Activated CD8-positive, alpha-beta memory T cell treated with anti-CD3 and anti-CD28 coated beads for 48 hours (primary cell): ENCODE data around the gene RASD2.

Experiments
- DNase-seq, 3 experiments: peaks; one replicate each; pipeline ENCODE4 v3.0.0-alpha.2; 2020; ENCODE audit warnings: low read depth in 2 of 3, low spot score in 2 of 3

Gene RASD2

DNA sequence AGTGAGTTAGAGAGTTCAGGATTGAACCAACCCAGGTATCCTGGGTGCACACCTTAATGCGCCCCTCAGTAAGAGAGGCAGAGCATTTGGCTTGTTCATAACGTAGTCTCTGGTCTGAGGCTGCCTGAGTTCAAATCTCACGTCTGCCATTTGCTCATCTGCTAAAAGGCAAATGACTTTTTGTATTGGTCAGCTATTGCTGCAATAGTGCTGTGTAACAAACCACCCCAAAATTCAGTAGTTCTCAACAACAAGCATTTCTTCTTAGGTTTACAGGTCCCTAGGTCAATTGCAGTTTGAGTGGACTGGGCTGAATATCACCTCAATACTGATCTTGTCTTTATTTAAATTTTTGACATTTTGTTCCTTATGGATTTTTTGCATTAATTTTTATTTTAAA is 18.1 kb downstream of the RASD2 start:
- no peak for DNase-seq

DNA sequence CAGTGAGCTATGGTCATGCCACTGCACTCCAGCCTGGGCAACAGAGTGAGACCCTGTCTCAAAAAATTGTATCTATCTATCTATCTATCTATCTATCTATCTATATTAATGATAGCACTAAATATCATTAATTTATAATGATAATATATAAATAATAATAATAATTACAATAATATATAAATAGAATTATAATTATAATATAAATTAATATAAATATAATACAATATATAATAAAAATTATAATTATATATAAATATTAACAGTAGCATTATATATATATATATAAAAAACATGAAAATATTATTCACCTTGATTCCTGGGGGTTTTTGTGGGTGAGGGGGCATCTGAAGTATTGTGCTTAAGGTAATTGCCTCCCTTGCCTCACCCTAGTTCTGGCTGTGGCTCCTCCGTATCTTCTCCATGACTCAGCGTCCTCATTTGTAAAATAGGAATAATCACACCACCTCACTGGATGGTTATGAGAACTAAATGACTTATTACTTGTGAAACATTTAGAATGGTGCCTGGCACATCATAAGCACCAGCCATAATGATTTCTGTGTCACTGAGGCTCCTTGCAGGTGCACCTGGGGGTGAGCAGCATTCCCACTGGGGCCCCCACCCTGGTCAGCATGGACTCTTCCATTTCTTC is 18.8 kb downstream of the RASD2 start:
- DNase-seq: no peak

DNA sequence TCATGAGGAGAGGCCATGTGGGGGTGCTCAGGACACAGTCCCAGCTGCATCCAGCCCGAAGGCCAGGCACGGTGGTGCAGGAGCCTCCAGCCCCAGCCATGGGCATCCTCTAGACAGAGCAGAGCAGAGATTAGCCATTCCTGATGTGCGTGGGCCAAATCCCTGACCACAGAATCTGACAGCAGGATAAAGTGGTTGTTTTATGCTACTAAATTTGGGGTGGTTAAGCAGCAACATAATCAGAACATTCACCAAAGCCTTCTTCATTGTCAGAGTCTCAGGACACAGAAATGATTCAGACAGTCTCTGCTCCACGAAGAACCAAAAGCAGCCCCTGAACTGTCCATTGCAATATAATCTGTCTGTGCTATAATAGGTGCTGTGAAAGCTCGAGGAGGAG is 19.7 kb downstream of the RASD2 start:
- no peak for DNase-seq

DNA sequence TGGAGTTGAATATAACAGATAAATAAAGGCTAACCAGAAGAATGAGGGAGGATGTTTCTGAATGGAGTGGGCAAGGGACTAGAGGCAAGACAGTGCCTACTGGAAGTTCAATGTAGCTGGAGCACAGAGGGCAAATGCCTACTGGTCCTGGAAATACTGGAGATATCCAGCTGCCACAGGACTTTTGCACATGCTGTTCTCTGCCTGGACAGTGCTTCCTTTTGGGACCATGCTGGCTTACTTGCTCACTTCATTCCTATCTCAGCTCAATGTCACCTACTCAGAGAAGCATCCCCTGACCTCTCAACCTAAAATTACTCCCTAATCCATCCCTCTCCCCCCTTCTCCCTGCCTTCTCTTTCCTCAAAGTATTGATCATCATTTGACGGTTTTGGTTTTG is 20.2 kb downstream of the RASD2 start:
- no peak for DNase-seq

DNA sequence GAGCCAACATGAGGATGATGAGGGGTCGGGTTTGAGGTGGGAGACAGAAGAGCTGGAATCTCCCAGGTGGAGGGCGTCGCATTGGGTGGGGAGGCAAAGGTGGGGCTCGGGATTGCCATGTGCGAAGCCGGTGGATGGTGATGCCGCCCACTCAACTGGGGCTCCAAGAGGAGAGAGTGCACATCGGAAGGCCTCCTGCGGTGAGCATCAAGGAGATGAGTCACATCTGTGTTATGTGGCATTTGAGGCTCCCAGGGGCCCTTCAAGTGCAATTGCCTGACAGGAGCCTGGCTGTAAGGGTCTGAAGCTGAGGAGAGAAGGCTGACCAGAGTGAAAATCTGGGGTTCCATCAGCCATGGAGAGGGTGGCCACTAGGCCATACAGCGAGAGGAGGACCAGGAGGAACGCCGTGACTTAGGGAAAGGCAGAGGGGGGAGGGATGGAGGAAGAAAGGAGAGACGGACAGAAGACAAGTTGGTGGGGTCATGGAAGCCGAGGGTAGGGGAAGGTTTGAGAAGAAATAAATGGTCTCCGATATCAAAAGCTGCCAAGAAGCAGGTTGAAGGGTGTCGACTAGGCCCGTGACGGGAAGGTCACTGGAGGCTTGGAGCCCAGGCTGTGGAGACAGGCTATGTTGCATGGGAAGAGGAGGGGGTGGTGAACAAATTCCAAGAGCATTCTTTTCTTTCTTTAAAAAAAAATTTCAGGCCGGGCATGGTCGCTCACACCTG is 21.3 kb downstream of the RASD2 start:
- no peak for DNase-seq

DNA sequence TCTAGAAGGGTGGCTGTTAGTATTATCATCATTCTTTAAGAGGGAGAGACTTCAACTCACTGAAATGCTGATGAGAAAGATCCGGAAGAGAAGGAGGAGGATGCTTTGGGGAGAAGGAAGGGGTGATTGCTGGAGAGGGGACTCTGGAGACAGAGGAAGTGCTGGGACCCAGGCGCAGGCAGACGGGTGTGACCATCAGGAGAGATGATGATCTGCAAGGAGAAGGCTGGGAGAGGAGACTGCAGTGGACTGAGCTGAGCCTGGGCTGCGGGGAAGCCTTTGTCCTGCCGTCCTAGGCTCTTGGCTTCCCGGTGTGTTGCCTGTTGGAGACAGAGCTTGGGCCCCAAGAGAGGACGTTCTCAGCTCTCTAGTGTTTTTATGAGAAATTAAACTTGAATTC is 22.6 kb downstream of the RASD2 start:
- DNase-seq: no peak

DNA sequence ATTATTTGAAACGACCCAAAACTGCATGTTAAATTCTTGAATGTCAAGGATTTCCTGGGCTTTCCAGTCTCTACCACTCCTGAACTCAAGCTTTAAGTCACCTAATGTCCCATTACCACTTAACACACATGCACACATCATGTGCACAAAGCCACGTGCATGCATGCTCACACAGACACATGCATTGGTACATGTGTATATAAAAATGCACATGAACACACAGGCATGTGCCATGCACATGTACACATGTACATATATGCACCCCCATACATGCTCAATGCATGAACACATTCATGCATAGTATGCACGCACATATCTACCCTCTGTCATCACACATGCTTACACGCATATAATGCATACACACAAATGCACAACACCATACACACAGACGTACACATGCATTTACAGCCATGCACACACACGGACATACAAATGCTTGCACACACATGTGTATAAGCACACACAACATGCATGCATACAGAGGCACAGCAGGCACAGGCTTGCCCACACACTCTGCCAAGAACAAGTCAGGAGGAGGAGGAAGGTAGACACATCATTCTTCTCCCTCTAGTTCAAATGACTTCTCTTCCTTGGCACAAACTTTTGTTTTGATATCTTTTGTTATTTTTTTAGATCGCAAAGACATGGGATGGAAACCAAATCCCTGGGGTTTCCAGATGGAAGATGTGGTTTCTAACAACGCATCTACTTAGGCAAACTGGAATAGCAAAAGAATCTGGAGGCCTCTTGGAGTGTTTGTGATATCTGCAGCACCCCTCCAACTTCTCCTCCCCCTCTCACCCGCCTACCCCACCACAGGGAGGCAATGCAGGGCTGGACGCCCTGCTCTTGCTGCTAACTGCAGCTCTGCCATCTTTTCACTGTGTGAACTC is 24.6 kb downstream of the RASD2 start:
- no peak for DNase-seq

DNA sequence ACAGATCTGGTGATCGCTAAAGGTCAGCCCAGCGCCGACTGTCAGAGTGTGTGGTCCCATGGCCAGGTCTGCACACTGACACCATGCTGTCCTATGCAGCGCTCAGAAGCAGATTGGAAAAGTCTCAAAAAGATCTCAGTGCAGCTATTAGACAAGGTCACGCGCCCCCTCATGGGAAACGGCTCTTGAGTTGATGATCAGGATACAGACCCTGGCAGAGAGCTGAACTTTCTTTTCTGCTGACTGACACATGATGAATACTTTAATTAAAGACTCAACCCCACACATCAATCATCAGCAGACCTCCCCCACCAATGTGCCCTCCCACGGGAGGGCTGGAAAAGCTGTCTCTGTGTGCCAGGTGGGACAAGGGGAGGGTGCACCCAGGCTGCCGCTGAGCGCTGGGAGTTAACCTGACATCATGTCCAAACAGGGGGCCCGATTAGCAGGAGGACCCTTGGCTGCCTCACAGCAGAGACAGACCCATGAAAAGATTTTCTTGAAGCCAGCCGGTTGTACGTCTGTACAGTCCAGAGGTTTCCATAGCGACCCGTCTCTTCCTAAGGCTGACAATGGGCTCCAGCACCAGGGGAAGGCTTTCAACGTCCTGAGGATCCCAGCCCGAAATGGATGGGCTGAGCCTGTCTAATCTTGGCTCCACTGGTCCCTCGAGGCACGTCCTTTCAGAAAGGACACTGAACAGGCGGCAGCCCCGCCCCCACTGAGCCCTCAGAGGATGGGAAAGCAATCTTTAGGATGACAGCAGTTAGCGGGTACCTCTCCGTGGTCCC is 26.9 kb downstream of the RASD2 start:
- DNase-seq: no peak

DNA sequence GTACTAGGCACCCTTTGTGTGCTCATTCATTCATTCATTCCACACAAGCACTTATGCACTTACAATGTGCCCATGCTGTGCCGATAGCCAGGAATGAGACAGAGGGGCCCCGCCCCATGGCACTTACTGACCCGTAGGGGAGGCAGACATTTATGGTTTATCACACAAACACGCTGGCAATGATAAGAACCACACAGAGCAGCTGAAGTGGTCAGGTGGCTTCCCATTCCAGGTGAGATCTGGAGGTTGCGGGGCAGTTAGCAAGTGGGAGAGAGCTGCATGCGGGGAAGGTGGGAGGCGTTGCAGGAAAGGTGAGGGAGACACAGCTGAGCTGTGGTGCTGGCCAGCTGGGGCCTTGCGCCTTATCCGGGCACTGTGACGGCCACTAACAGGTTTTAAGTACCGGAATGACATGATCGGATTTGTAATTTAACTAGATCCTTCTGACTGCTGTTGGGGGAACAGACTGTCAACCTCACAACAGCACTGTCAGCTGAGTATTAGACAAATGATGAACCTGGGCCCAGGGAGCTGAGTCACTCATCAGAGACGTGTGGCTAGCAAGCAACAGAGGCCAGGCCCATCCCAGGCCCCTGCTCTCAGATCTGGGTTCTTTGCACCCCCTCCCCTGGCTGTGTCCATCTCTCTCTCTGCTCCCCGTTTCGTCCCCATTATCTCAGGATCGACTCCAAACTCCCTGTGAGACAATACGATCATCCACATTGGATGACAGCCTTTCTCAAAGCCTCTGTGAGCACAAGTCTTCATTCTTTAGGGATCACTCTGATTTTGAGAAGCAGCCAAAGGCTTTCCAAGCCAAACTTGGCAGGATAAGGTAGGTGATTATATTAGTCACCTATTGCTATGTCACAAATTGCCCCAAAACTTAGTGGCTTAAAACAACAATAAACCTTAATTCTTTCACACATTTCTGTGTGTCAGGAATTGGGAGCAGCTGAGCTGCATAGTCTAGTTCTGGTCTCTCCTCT is 28.4 kb downstream of the RASD2 start:
- DNase-seq: no peak

DNA sequence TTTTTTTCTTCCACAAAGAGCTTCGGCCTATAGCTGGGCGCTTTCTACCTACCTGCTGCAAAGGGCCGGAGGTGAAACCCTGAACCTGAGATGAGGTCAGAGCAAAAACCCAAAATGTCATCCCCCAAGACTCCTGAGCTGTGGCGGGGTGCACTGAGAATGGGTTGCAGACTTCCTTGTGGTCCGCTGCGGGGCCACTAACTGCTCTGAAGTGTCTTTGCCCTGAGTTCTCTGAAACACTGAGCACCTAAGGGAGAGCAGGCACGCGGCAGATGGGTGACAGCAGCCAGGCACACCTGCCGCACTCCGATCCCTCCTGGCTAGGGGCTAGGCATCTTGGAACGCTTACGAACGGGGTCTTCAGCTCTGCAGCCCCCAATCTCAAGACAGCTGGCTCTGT is 29.3 kb downstream of the RASD2 start:
- DNase-seq: no peak

DNA sequence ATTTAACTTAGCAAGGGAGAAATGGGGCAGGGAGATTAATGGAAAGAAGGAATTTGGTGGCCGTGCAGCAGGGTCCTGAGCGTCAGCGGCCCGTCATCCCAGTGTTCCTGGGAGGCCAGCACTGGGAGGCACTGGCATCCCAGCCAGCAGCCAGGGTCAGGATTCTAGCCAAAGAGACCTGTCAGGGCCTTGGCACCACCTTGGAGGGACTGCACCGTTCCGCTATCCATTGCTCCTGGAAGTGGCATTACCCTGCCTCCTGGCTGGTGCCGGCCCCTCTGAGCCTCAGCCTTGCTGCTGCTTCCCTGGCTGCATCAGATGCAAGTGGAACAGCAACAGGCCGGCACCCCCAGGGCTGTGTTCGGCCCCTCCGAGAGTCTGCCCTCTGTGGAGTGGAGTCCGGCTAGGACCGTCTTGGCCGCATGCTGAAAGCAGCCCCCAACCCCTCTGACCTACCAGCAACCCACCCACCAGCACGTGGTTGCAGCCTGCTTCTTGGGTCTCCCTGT is 30.1 kb downstream of the RASD2 start:
- no peak for DNase-seq

DNA sequence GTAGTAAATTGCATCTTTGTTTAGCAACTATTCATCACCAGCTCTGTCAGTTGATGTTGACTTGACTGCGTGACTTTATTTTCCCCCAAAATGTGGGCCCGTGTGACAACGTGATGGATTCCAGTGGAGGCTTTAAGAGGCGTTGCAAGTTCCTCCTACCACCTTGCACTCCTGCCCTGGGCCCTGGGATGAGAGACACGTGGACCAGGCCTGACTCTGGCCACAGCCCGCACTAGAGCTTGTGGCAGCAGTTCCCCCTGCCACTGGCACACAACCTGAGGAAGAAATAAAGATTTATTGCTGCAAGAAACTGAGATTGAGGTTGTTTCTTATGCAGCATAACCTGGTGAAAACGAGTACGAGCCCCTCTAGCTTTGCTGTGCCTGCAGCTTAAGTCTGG is 31.9 kb downstream of the RASD2 start:
- DNase-seq: no peak

DNA sequence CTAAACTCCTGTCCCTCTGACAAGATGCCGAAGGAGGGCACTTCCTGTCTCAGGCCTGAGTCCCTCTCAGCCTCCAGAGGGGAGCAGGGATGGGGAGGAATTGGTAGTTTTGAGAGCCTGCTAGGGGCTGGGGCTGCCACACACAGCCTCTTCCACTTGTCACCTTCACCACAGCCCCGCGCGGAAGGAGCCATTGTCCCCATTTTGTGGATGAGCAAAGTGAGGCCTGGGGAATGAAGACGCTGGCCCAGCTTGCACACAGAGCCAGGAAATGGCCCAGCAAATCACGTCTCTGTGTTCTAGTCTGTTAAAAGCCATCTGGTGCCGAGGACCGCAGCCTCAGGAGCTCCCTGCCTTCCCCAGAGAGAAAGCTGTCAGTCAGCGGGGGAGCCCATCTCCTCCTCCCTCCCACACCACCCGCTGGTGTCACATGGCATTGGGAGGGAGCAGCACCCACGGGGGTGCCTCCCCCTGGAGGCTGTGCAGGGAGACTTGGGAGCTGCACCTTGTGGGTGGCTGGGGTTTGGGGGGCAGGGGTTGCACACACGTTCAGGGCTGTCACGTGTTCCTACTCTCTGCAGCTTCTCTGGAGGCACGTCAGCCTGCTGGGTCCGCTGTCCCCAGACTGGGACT is 34.6 kb downstream of the RASD2 start:
- DNase-seq: no peak

DNA sequence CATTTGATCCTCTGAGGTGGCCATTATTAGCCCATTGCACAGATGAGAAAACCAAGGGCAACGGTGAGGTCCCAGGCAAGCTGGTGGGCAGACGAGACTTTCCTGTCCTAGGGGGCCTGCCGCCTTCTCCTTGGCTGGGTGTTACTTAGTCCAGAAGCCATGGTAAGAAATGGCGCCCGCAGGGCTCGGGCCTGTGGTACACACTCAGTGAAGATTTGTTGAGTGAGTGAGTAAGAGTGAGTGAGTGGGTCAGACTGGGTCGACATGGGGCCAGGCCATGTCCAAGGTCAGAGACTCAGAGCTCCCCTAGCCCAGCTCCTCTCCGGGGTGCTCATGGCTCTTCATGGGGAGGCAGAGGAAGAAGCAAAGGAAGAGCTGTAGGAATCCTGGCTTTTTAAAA is 36.0 kb downstream of the RASD2 start:
- DNase-seq: no peak

DNA sequence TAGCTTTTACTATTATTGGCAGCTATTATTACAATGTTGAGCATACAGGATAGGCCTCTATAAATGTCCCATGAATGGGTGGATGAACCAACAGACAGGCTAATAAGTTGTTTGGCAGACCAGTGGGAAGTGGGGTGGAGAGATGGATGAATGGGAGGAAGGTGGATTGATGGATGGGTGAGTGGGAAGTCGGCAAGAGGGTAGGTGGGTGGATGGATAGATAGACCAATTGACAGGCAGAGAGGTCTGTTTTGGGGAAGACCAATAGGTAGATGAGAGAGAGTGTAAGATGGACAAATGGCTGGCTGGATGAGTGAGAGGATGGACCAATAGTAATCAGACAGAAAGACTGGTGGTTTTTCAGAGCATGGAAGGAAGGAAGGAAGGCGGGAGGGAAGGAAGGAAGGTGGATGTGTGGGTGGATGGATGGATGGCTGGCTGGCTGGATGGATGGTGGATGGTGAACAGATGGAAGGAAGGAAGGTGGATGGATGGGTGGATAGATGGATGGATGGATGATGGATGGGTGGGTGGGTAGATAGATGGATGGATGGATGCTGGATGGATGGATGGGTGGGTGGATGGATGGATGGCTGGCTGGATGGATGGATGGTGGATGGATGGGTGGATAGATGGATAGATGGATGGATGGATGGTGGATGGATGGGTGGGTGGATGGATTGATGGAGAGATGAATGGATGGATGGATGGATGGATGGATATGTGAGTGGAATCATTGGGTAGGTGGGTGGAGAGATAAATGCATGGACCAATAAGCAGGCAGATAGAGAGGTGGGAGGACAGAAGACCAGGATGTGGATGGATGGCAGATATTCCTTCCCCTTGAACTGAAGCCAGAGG is 37.4 kb downstream of the RASD2 start:
- DNase-seq: no peak

DNA sequence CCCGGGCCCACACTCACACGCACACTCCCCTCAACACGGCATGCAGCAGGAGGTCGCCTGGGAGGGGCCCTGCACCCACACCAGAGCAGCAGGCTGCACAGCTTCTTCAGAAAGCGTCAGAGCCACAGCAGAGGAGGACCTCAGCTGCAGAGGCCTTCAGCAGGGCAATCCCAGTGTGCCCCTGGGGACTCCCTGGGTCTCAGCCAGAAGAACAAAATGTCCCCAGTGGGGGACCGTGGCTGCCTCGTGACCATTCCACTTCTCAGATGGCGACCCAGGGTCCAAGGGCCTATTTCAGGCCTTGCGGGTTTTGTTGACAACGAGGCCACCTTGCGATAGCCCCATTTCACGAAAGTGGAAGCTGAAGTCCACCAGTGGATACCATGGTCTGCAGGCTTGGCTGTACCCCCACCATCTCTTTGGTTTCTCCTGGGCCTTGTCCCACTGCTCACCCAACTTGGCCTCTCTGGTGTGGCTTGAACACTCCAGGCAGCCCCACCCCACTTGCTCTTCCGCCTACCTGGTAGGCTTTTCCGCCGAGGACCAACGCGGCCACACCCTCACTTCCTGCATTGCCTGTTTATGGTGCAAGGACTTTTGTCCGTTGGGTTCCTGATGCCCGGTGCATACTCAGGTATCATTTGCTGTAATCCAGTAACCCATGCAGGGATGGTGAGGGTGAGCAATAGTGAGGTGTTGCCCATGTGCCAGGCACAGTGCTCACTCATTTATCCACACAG is 38.4 kb downstream of the RASD2 start:
- DNase-seq: no peak

DNA sequence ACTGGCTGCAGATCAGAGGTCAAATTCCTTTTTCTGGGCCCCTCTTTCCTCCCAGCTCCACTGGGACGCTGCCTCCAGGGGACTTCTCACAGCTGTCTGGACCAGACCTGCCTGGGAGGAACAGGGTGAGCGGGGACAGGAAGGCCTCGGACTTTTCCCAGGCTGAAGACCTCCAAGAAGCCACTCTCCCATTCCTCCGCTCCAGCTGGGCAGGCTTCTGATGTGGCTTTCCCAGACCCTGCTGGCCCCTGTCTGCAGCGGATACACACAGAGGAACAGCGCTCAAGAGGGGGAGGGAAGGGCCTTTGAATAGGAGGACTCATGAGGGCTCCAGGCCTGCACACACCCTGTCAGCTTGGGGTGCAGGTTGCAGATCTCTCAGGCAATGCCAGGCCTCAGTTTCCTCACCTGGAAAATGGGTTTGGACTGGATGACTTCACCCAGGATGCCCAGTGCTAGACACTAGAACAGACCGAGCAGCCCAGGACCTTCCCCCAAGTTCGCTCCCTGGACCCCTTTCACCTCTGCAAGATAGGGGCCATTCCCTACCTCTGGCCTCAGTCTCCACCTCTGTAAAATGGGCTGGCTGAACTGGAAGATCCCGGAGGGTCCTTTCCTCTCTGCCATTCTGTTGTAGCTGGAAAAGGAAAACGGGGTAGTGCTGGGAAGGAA is 39.9 kb downstream of the RASD2 start:
- DNase-seq: no peak
